GM12874 (cell line): ENCODE data around the gene SMIM29.

ENCODE experiments used
- TF ChIP-seq, protein P1 (sequence below): IDR thresholded peaks from 2 replicates; pipeline ENCODE4 v1.5.1; 2011; ENCODE audit warnings: low read depth, mild to moderate bottlenecking, control low read depth, low read length, moderate library complexity; ENCODE audit not compliant: insufficient read depth

Gene SMIM29

DNA sequence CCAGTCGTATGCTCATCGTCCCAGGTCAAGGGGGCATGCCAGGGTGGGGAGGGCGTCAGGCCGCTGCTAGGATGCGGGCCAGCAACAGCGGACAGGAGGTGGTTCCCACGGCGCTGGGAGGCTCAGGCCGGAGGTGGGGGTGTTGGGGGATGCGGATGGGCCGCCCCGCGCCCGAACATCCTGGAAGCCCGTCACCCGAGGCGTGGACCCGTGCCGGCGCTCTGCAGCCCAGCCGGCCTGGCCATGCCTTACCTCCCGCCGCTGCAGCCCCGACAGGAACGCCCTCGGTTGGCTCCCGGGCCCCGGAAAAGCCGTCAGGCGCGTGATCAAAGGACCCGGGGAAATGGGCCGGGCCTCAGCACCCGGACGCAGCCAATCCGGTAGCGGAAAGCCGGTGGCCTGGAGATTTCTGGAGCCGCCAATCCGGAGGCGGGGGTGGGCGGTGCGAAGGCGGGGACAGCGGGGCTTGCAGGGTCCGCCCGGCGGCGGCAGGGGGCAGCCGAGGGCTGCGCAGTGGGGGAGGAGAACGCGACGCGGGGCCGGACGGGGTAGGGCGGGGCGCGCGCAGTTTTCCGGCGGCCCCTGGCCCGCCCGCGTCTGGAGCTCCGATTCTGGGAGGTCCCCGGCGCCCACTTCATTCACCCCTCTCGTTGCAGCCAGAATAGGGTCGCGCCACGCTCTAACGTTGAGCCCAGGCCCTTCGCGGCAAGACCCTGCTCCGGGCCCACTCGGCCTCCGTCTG, at the start of gene SMIM29:
Gene SMIM29, minus strand, starts transcription at position 280 of the 742 bp plus-strand sequence. CDS start 1,215 bp downstream, outside the sequence.
- TF ChIP-seq, protein P1, sequence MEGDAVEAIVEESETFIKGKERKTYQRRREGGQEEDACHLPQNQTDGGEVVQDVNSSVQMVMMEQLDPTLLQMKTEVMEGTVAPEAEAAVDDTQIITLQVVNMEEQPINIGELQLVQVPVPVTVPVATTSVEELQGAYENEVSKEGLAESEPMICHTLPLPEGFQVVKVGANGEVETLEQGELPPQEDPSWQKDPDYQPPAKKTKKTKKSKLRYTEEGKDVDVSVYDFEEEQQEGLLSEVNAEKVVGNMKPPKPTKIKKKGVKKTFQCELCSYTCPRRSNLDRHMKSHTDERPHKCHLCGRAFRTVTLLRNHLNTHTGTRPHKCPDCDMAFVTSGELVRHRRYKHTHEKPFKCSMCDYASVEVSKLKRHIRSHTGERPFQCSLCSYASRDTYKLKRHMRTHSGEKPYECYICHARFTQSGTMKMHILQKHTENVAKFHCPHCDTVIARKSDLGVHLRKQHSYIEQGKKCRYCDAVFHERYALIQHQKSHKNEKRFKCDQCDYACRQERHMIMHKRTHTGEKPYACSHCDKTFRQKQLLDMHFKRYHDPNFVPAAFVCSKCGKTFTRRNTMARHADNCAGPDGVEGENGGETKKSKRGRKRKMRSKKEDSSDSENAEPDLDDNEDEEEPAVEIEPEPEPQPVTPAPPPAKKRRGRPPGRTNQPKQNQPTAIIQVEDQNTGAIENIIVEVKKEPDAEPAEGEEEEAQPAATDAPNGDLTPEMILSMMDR = peak; percentile 96

DNA sequence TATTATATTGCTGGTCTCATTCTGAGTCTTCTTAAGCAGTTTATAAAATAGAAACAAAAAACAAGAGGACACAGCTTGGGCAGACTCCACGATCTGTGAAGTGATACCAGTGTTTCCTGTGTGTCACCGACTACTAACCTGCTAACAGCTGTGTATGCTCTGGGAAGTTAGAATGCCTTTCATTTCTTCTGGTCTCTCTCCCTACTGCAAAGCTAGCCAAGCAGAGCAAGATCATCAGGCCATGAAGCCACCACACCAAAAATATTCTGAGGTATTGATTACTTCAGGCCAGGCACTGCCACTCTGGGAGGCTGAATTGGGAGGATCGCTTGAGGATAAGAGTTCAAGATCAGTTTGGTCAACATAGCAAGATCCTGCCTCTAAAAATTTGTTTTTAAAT, 46.9 kb upstream of the SMIM29 start:
- TF ChIP-seq, protein P1 = no peak

DNA sequence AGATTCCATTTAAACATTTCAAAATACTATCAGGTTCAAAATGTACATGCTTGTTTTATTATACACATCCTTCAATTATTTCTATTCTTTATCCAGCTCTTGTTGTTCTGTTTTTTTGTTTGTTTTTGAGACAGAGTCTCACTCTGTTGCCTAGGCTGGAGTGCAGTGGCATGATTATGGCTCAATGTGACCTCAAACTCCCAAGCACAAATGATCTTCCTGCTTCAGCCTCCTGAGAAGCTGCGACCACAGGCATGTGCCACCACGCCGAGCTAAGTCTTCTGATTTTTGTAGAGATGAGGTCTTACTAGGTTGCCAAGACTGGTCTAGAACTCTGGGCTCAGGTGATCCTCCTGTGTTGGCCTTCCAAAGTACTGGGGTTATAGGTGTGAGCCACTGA, 44.1 kb upstream of the SMIM29 start:
- TF ChIP-seq, protein P1 = no peak

DNA sequence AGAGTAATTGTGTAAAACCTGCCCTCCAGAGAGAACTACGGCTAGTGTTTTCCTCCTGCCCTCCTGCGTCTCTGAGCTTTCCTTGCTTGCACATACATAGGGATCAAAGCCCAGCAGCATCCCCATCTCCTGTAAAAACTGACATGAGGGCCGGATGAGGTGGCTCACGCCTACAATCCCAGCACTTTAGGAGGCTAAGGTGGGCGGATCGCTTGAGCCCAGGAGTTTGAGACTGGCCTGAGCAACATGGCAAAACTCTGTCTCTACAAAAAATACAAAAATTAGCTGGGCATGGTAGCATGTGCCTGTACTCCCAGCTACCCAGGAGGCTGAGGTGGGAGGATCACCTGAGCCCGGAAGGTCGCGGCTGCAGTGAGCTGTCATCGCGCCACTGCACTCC, 40.3 kb upstream of the SMIM29 start:
- TF ChIP-seq, protein P1 = no peak

DNA sequence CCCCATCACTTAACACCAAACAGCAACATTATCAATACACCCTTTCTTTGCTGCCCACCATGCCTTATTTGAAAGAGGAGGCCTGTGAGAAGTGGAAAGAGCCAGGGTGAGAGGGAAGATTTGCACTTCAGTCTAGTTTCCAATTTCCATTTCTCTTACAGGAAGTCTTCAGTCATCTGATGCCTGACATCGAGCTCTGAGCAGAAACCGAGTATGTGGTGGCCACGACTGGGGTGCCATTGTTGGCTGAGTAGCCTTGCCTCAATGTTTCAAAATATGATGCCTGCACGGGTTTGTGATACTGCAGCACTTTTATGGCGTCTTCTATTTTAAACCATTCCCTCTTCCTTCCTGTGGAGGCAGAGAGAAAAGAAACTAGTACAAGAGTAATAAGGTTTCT, 39.8 kb upstream of the SMIM29 start:
- TF ChIP-seq, protein P1 = no peak

DNA sequence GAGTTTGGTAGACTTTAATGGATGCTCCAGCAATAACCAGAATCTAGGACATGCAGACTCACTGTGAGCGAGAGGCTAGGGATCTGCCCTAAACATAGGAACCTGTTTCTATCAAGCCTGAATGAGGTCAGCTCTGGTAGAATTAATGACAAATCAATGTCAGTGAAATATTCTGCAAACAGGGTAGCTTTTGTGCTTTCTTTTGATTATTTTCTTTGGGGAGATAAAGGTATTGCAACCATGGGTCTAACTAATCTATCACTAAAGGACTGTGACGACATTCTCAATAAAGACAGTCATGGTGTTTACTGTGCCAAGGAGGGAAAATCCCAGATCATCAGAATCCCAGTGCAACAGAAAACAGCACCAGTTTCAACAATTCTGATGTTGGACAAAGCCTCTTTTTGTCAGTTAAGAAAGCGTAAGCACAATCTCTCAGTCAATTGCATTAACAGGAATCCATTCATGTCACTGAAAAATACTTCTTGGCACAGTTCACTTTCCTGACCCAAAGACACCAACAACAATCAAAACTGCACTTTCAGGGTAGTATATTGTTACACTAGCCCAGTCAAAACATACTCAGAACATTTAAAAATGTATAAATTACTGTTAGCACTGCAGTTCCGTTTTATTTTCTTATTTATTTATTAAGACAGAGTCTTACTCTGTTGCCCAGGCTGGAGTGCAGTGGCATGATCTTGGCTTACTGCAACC, 36.8 kb upstream of the SMIM29 start:
- TF ChIP-seq, protein P1 = no peak

DNA sequence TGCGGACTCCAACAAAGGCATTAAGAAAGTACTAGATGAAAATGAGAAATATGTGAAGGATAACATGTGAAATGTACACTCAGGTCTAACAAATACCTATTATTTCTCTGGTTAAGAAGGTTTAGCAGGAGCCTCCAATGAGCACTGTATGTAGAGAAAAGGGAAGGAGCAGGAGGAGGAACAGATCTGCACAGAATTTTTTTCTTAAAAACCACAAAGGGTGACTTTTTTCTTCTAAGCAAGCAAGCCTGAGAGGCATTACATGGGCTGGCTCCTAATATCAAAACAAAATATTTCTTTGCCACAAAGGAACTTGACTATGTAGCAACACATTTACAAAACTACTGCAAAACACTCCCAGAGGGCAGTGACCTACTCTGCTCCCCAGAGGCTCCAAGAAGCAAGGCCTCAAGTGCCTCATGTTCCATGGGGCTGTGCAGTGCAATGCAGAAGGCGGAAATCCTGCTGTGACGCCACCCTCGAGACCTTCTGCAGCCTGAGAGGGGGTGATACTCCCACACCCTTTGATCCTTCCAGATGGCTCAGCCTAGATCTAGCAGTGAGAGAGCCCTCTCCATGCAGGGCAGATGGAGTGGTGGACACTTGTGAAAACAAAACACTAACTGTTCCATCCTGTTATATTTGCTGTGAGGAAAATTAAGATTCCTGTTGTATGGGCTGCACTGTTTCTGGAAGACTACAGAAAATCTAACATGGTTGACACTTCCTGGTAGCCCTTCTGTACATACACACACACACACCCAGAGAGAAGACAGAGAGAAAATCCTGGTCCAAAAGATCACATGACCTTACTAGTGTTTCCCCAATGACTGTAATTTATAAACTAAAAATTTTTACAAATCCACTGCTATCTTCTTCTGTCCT, 36.0 kb upstream of the SMIM29 start:
- TF ChIP-seq, protein P1 = no peak
